Activated B cell treated with CpG ODN at 0.5 μM for 24 hours (primary cell): ENCODE results near the gene SCPEP1. TPM values are rescaled to one million over a fixed set of nuclear protein-coding genes. Genes with fewer than 3 reads are reported as not detected.

Experiments
- ATAC-seq: fragments of 200-7000 bp; cut with Tn5 transposase; one replicate; pipeline ENCODE4 v1.10.0; 2021; ENCODE audit warnings: low read depth, mild to moderate bottlenecking, moderate library complexity
- CTCF ChIA-PET: fragments of 350-600 bp; sonication (Branson Sonifier 250); formaldehyde crosslinking; loops from one replicate; lab custom pipeline; 2021; ENCODE audit warnings: antibody characterized with exemption; lab: Charles Lee
- POLR2A ChIA-PET: fragments of 350-600 bp; sonication (Branson Sonifier 250); formaldehyde crosslinking; loops from one replicate; lab custom pipeline; 2021; ENCODE audit warnings: antibody characterized with exemption; lab: Charles Lee
- DNase-seq: peaks from one replicate; pipeline ENCODE4 v3.0.0; 2022
- H3K27ac Mint-ChIP-seq: one replicate; pipeline ENCODE4 v1.8.0; 2020; ENCODE audit warnings: mixed read lengths
- H3K27me3 Mint-ChIP-seq: one replicate; pipeline ENCODE4 v1.8.0; 2021; ENCODE audit warnings: mixed read lengths
- H3K36me3 Mint-ChIP-seq: one replicate; pipeline ENCODE4 v1.8.0; 2021; ENCODE audit warnings: low read depth, mixed read lengths
- H3K4me1 Mint-ChIP-seq: one replicate; pipeline ENCODE4 v1.8.0; 2021; ENCODE audit warnings: mixed read lengths
- H3K4me3 Mint-ChIP-seq: one replicate; pipeline ENCODE4 v1.8.0; 2020; ENCODE audit warnings: mild to moderate bottlenecking, mixed read lengths
- H3K9me3 Mint-ChIP-seq: one replicate; pipeline ENCODE4 v1.8.0; 2020; ENCODE audit warnings: mixed read lengths
- intact Hi-C: fragments of 100-400 bp; cut with micrococcal nuclease; formaldehyde crosslinking; loops from one replicate; pipeline ENCODE4 v1.15.1; 2024
- total RNA-seq: library from RNA; stranded (reverse); gene quantifications from 2 replicates; pipeline ENCODE4 v1.2.3, GENCODE V29; 2022
- TF ChIP-seq, protein P1 (sequence below): fragments of 200-600 bp; IDR thresholded peaks from one replicate; pipeline ENCODE4 v1.8.0; 2022; ENCODE audit warnings: antibody characterized with exemption, mild to moderate bottlenecking

SCPEP1 gene, protein sequence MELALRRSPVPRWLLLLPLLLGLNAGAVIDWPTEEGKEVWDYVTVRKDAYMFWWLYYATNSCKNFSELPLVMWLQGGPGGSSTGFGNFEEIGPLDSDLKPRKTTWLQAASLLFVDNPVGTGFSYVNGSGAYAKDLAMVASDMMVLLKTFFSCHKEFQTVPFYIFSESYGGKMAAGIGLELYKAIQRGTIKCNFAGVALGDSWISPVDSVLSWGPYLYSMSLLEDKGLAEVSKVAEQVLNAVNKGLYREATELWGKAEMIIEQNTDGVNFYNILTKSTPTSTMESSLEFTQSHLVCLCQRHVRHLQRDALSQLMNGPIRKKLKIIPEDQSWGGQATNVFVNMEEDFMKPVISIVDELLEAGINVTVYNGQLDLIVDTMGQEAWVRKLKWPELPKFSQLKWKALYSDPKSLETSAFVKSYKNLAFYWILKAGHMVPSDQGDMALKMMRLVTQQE
- 32.0 and 35.2 TPM in 2 replicates for total RNA-seq

DNA sequence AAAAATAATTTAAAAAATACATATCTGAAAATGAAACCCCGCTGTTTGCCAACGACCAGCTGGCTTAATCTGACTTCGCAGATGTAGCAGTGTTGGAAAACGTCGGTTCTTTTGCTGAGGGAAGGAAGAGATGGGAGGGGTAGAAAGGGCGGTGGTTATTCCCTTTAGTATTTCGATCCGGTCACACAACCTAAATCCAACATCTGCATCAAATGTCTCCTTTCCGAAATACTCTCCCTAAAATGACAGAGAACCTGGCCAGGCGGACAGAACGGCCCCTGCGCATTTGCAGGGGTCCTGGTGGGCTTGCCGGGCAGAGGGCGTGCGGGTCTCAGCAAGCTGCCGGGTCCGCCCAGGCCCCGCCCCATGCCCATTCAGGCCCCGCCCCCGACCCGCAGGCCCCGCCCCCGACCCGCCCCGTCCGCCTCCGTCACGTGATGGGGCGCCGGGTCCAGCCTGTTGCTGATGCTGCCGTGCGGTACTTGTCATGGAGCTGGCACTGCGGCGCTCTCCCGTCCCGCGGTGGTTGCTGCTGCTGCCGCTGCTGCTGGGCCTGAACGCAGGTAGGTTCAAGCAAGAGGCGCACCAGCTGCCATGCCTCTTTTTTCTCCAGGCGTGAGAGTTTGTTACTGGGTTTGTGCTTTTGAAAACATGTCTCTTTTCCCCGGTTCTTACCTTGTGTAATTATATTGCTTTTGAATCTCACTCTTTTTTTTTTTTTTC is at the start of gene SCPEP1:
Gene SCPEP1, plus strand, starts transcription at position 459 of the 723 bp plus-strand sequence. Its CDS starts 29 bp downstream, at position 488.
- peak within 1 kb of the TSS; percentile 89 for H3K27ac Mint-ChIP-seq
- ATAC-seq (peak; percentile 97), DNase-seq (peak; percentile 67)
- CTCF ChIA-PET, result interaction anchor here (0.7 to 1.6 kb wide), 5 partner anchors 17 to 135 kb away, joined by 3 to 6 read pairs (median 4); partner anchors contain the start of gene COIL
- intact Hi-C loops, result loop anchor here (1.0 to 10.0 kb wide), 4 partner anchors 17 to 1027 kb away; partner anchors contain the start of genes AKAP1, COIL, DGKE and SRSF1
- H3K4me3 Mint-ChIP-seq, result peak within 1 kb of the TSS; percentile 91
- peaks cover 26% of the 10 kb centered on the region for H3K4me1 Mint-ChIP-seq
- H3K36me3 Mint-ChIP-seq, result peaks cover 22% of the 10 kb centered on the region
- H3K27me3 Mint-ChIP-seq, result no peaks in the 10 kb centered on the region
- H3K9me3 Mint-ChIP-seq, result no peaks in the 10 kb centered on the region
- POLR2A ChIA-PET, result interaction anchor here (0.6 to 2.1 kb wide), 18 partner anchors 10 to 1510 kb away, joined by 3 to 14 read pairs (median 4); partner anchors contain the start of genes AKAP1, C17orf67, COIL and DGKE
- TF ChIP-seq, protein P1, sequence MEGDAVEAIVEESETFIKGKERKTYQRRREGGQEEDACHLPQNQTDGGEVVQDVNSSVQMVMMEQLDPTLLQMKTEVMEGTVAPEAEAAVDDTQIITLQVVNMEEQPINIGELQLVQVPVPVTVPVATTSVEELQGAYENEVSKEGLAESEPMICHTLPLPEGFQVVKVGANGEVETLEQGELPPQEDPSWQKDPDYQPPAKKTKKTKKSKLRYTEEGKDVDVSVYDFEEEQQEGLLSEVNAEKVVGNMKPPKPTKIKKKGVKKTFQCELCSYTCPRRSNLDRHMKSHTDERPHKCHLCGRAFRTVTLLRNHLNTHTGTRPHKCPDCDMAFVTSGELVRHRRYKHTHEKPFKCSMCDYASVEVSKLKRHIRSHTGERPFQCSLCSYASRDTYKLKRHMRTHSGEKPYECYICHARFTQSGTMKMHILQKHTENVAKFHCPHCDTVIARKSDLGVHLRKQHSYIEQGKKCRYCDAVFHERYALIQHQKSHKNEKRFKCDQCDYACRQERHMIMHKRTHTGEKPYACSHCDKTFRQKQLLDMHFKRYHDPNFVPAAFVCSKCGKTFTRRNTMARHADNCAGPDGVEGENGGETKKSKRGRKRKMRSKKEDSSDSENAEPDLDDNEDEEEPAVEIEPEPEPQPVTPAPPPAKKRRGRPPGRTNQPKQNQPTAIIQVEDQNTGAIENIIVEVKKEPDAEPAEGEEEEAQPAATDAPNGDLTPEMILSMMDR, result no peak

DNA sequence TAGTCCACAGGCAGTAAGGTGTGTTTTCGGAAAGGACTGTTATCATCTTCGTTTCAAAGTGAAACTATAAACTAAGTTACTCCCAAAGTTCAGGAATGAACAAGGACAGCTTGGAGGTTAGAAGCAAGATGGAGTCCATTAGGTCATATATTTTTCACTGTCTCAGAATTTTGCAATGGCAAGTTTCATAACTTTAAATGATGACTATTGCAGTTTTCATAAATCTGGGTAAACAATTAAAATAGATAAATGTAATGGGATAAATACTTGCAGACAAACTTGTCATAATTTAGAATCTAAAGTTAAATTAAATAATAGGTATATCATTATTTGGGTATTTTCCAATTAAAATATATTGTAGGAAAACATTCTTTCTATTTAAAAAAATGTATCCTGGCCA is 49.3 kb upstream of the SCPEP1 start:
- no peak for DNase-seq
- intact Hi-C loops, result no loop called here
- TF ChIP-seq, protein P1, result no peak
- ATAC-seq, result no peak
- no peaks in the 10 kb centered on the region for H3K27me3 Mint-ChIP-seq
- H3K36me3 Mint-ChIP-seq, result peaks cover 10% of the 10 kb centered on the region
- peaks cover 2% of the 10 kb centered on the region for H3K4me1 Mint-ChIP-seq
- H3K4me3 Mint-ChIP-seq, result no peak overlapping the region
- peaks cover 5% of the 10 kb centered on the region for H3K9me3 Mint-ChIP-seq
- CTCF ChIA-PET, result no interaction called here
- no peak overlapping the region for H3K27ac Mint-ChIP-seq
- POLR2A ChIA-PET, result no interaction called here

DNA sequence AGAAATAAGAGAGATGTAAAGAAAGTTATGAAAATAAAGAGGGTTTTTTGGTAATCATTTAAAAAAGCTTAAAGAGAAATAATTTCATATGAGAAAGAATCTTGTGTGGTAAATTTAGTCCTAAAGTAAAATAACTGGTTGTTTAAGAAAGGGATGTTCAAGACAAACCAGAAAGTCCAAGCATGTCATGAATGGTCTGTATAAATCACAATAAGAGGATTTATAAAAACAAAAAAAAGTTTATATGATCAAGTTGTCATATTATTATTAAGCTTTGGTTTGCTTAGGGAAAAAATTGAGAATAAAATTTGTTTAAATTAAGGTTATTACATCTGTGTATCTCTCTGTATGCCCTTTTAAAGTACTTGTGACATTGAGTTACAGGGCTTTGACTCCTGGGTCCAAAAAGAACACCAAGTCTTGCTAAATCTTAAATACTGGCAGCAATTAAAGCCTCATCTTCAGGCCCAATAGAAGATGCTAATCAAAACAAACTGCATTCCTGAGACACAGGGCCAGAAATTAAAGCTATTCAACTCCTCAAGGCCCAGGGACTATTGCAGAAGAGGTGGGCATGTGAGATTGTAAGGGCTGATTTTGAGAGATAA is 48.5 kb upstream of the SCPEP1 start:
- no peak overlapping the region for H3K4me3 Mint-ChIP-seq
- CTCF ChIA-PET, result no interaction called here
- peaks cover 5% of the 10 kb centered on the region for H3K9me3 Mint-ChIP-seq
- H3K4me1 Mint-ChIP-seq, result peaks cover 2% of the 10 kb centered on the region
- H3K27ac Mint-ChIP-seq, result no peak overlapping the region
- H3K36me3 Mint-ChIP-seq, result peaks cover 18% of the 10 kb centered on the region
- POLR2A ChIA-PET, result no interaction called here
- TF ChIP-seq, protein P1, result no peak
- DNase-seq, result no peak
- no peak for ATAC-seq
- no peaks in the 10 kb centered on the region for H3K27me3 Mint-ChIP-seq
- intact Hi-C loops, result no loop called here

DNA sequence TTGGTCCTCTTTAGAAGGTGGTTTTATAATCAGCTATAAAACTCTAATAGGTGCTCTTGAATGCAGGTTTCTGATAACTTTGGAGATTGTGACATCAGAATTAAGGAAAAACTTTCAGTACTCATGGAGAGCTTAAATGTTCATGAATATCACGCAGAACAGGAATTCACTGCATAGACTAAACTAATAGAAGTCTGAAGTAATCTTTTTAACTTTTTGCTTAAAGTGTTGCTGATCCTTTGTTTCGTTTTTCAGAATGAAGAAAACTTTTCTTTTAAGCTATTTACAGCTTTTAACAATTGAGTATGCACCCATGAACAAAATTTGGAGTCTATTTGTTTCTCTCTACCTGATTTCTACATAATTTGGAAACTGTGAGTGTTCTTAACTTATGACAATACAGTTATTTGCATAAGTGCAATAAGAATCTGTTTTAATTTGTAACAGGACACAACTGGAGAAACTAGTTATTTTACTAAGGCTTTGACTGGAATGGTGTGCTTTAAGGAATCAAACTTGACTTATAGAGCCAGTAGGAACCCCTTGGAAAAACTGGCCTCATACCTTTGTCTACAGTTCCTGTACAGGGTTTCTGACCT is 47.1 kb upstream of the SCPEP1 start:
- peaks cover 26% of the 10 kb centered on the region for H3K36me3 Mint-ChIP-seq
- TF ChIP-seq, protein P1, result no peak
- CTCF ChIA-PET, result interaction anchor here (2.7 kb wide), 1 partner anchor 112 kb away, joined by 8 read pairs; no protein-coding TSS in a partner anchor
- DNase-seq (no peak), ATAC-seq (no peak)
- POLR2A ChIA-PET, result no interaction called here
- no peaks in the 10 kb centered on the region for H3K27me3 Mint-ChIP-seq
- H3K9me3 Mint-ChIP-seq, result peaks cover 5% of the 10 kb centered on the region
- intact Hi-C loops, result no loop called here
- no peak overlapping the region for H3K4me3 Mint-ChIP-seq
- no peak overlapping the region for H3K27ac Mint-ChIP-seq
- H3K4me1 Mint-ChIP-seq, result peaks cover 2% of the 10 kb centered on the region
